Cardiac muscle cell (in vitro differentiated cells and primary cell): ENCODE results near the gene GATAD2A. TPM values are rescaled to one million over a fixed set of nuclear protein-coding genes. Genes with fewer than 3 reads are reported as not detected.

Experiments used
- DNase-seq, 2 donors: peaks; one replicate each; pipeline versions ENCODE4 v3.0.0 to v3.0.0-alpha.2; 2010 to 2017; ENCODE audit warnings: low read depth in 1 of 2, low spot score in 1 of 2
- H3K27ac ChIP-seq: fragments of 200-600 bp; sonication (generic); 2 replicates; pipeline ENCODE4 v1.5.1; 2016
- H3K27me3 ChIP-seq: fragments of 200-600 bp; sonication (generic); 2 replicates; pipeline ENCODE4 v1.6.0; 2016; ENCODE audit warnings: control low read depth
- H3K36me3 ChIP-seq: fragments of 200-600 bp; sonication (generic); 2 replicates; pipeline ENCODE4 v1.5.1; 2016; ENCODE audit warnings: control low read depth
- H3K4me1 ChIP-seq: fragments of 200-600 bp; sonication (generic); 2 replicates; pipeline ENCODE4 v1.8.1; 2017; ENCODE audit warnings: low read depth, mild to moderate bottlenecking, mixed run types
- H3K4me3 ChIP-seq: fragments of 200-600 bp; sonication (generic); 2 replicates; pipeline ENCODE4 v1.5.1; 2016; ENCODE audit warnings: mild to moderate bottlenecking
- H3K9me3 ChIP-seq: fragments of 200-600 bp; sonication (generic); 2 replicates; pipeline ENCODE4 v1.5.1; 2017; ENCODE audit warnings: low read depth, mild to moderate bottlenecking, control low read depth
- CTCF ChIP-seq: IDR thresholded peaks from 2 replicates; pipeline ENCODE4 v1.5.1; 2012; ENCODE audit warnings: low read depth, mild to moderate bottlenecking, low read length
- polyA plus RNA-seq: library from polyadenylated mRNA; unstranded; fragments of >200 nt; fragmentation: Nextera tagmentation; extraction: Ambion mirVana; gene quantifications from 2 replicates; pipeline ENCODE4 v1.2.1, GENCODE V29; 2016
- total RNA-seq: library from RNA; depleted of rRNA; stranded (reverse); fragments of >200 nt; gene quantifications from 2 replicates; pipeline ENCODE4 v1.2.3, GENCODE V29; 2016

The GATAD2A gene
- total and polyA plus RNA-seq, 2 experiments from 2014 or later, result 32.3 to 98.3 TPM

GRCh38 chr19:19457671-19458070, 52.2 kb downstream of the GATAD2A start:
- H3K9me3 ChIP-seq, result no peaks in the 10 kb centered on the region
- H3K4me1 ChIP-seq, result peaks cover 30% of the 10 kb centered on the region
- no peaks in the 10 kb centered on the region for H3K36me3 ChIP-seq
- no peak for DNase-seq
- TF ChIP-seq CTCF, result no peak
- H3K4me3 ChIP-seq, result no peak overlapping the region
- H3K27ac ChIP-seq, result peak overlapping the region; percentile 63
- H3K27me3 ChIP-seq, result no peaks in the 10 kb centered on the region

- no peaks in the 10 kb centered on the region for H3K9me3 ChIP-seq
- no peaks in the 10 kb centered on the region for H3K36me3 ChIP-seq
- peak overlapping the region; percentile 63 for H3K27ac ChIP-seq
- no peak for TF ChIP-seq CTCF
- H3K4me1 ChIP-seq, result peaks cover 36% of the 10 kb centered on the region
- no peaks in the 10 kb centered on the region for H3K27me3 ChIP-seq
- no peak for DNase-seq
- no peak overlapping the region for H3K4me3 ChIP-seq
These were observed 52.8 kb downstream of the GATAD2A start for GRCh38 chr19:19458110-19458816.

GRCh38 chr19:19459073-19459472, 53.6 kb downstream of the GATAD2A start:
- Histone ChIP-seq H3K4me1 (peaks cover 44% of the 10 kb centered on the region), H3K27ac (peak overlapping the region; percentile 95)

GRCh38 chr19:19459707-19460251, 54.3 kb downstream of the GATAD2A start:
- peaks cover 51% of the 10 kb centered on the region for H3K4me1 ChIP-seq
- H3K27me3 ChIP-seq, result no peaks in the 10 kb centered on the region
- H3K36me3 ChIP-seq, result no peaks in the 10 kb centered on the region
- H3K4me3 ChIP-seq, result no peak overlapping the region
- peak overlapping the region; percentile 95 for H3K27ac ChIP-seq
- H3K9me3 ChIP-seq, result no peaks in the 10 kb centered on the region
- no peak for TF ChIP-seq CTCF
- DNase-seq, result peak in 1 of 2 donors; percentile 58

More at GRCh38 chr19:19459073-19459472, 53.6 kb downstream of the GATAD2A start:
- DNase-seq, result peak in 1 of 2 donors; percentile 37
- no peaks in the 10 kb centered on the region for H3K9me3 ChIP-seq
- no peaks in the 10 kb centered on the region for H3K36me3 ChIP-seq
- H3K27me3 ChIP-seq, result no peaks in the 10 kb centered on the region
- H3K4me3 ChIP-seq, result no peak overlapping the region
- no peak for TF ChIP-seq CTCF

GRCh38 chr19:19460258-19460731, 54.8 kb downstream of the GATAD2A start:
- DNase-seq, result no peak
- no peak for TF ChIP-seq CTCF
- Histone ChIP-seq H3K27ac (peak overlapping the region; percentile 95), H3K27me3 (no peaks in the 10 kb centered on the region), H3K9me3 (no peaks in the 10 kb centered on the region), H3K4me3 (no peak overlapping the region), H3K36me3 (no peaks in the 10 kb centered on the region), H3K4me1 (peaks cover 56% of the 10 kb centered on the region)
